Measurements from ENCODE around the gene RPL36. TPM values are rescaled to one million over a fixed set of nuclear protein-coding genes. Genes with fewer than 3 reads are reported as not detected.

The RPL36 gene
- total and polyA plus RNA-seq, 2 experiments from 2014 or later = 895 to 3,204 TPM

GRCh38 chr19:5718579-5719273, 28.6 kb downstream of the RPL36 start (continued):
- TF ChIP-seq ZNF462 (CRISPR knock-in tag; IDR thresholded peaks at IDR 0.05) (no peak), EZH2 (IDR thresholded peaks at IDR 0.05; ENCODE audit: low read depth, unreplicated experiment) (no peak), CREB1 (CRISPR knock-in tag; IDR thresholded peaks at IDR 0.05; ENCODE audit: low read depth) (no peak), ZNF114 (CRISPR knock-in tag; IDR thresholded peaks at IDR 0.05) (no peak), EZH2phosphoT487 (IDR thresholded peaks at IDR 0.05; ENCODE audit: unreplicated experiment) (no peak), JUNB (IDR thresholded peaks at IDR 0.05; ENCODE audit: unreplicated experiment) (no peak)
- TF ChIP-seq, protein P1, sequence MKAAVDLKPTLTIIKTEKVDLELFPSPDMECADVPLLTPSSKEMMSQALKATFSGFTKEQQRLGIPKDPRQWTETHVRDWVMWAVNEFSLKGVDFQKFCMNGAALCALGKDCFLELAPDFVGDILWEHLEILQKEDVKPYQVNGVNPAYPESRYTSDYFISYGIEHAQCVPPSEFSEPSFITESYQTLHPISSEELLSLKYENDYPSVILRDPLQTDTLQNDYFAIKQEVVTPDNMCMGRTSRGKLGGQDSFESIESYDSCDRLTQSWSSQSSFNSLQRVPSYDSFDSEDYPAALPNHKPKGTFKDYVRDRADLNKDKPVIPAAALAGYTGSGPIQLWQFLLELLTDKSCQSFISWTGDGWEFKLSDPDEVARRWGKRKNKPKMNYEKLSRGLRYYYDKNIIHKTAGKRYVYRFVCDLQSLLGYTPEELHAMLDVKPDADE (IDR thresholded peaks at IDR 0.05) = no peak
